Embryonic facial prominence (tissue), 1 donor: ENCODE results near the gene ARAP1.

ENCODE experiments used
- DNase-seq: peaks from one replicate; pipeline ENCODE4 v3.0.0-alpha.2; 2016; ENCODE audit errors: extremely low spot score

The ARAP1 gene

GRCh38 chr11:72762641-72763304, 10.6 kb upstream of the ARAP1 start:
- DNase-seq, result no peak

- DNase-seq, result no peak
These were observed 8.6 kb upstream of the ARAP1 start for GRCh38 chr11:72760539-72761405.

- no peak for DNase-seq
These were observed 7.3 kb upstream of the ARAP1 start for GRCh38 chr11:72759468-72759985.

- no peak for DNase-seq
These were observed 6.6 kb upstream of the ARAP1 start for GRCh38 chr11:72758690-72759389.

- DNase-seq, result no peak
These were observed 6.1 kb upstream of the ARAP1 start for GRCh38 chr11:72758304-72758689.

- DNase-seq, result no peak
These were observed 3.6 kb upstream of the ARAP1 start for GRCh38 chr11:72755713-72756285.

- no peak for DNase-seq
These were observed 2.4 kb upstream of the ARAP1 start for GRCh38 chr11:72754544-72755155.

- no peak for DNase-seq
These were observed 1.9 kb upstream of the ARAP1 start for GRCh38 chr11:72754149-72754543.

GRCh38 chr11:72753341-72754148, 1.3 kb upstream of the ARAP1 start:
- no peak for DNase-seq

GRCh38 chr11:72751116-72752087, 806 bp downstream of the ARAP1 start:
- DNase-seq, result no peak

- no peak for DNase-seq
These were observed 1.6 kb downstream of the ARAP1 start for GRCh38 chr11:72750556-72751115.

GRCh38 chr11:72750086-72750485, 2.1 kb downstream of the ARAP1 start:
- no peak for DNase-seq

- DNase-seq, result no peak
These were observed 4.8 kb downstream of the ARAP1 start for GRCh38 chr11:72747289-72747855.

- DNase-seq, result no peak
These were observed 5.4 kb downstream of the ARAP1 start for GRCh38 chr11:72746821-72747220.

- DNase-seq, result no peak
These were observed 6.2 kb downstream of the ARAP1 start for GRCh38 chr11:72745925-72746550.

- DNase-seq, result no peak
These were observed 6.7 kb downstream of the ARAP1 start for GRCh38 chr11:72745511-72745910.

GRCh38 chr11:72744474-72744873, 7.7 kb downstream of the ARAP1 start:
- DNase-seq, result no peak
